GM13976 (cell line): ENCODE results near the gene CNGB1.
A peak's percentile ranks its signal among the peaks of the same experiment; 100 is the strongest.

Experiments
- DNase-seq: peaks from one replicate; pipeline ENCODE4 v3.0.0; 2012; ENCODE audit warnings: low spot score
- CTCF ChIP-seq: IDR thresholded peaks from 2 replicates; pipeline ENCODE4 v1.5.1; 2012; ENCODE audit warnings: borderline replicate concordance, mild to moderate bottlenecking; ENCODE audit not compliant: insufficient read depth; ENCODE audit errors: extremely low read depth, missing control alignments, control extremely low read depth
- in situ Hi-C: fragments of 300-500 bp; cut with MboI; formaldehyde crosslinking; loops from one replicate; pipeline ENCODE4 v1.12.0; 2022; ENCODE audit warnings: low sequenced_read_pairs, mixed read lengths, inconsistent platforms; ENCODE audit not compliant: unreplicated experiment

CNGB1 gene

GRCh38 chr16:58000706-58001676 lies 30.1 kb upstream of the CNGB1 start, which contains the start of gene USB1:
USB1 (plus strand) TSS chr16:58001407; CDS start chr16:58001484, 77 bp downstream.
- DNase-seq: peak; percentile 98
- TF ChIP-seq CTCF: peak; percentile 91
- in situ Hi-C loops: loop anchor here (10.0 kb wide), 1 partner anchor 106 kb away; no protein-coding TSS in a partner anchor

DNA sequence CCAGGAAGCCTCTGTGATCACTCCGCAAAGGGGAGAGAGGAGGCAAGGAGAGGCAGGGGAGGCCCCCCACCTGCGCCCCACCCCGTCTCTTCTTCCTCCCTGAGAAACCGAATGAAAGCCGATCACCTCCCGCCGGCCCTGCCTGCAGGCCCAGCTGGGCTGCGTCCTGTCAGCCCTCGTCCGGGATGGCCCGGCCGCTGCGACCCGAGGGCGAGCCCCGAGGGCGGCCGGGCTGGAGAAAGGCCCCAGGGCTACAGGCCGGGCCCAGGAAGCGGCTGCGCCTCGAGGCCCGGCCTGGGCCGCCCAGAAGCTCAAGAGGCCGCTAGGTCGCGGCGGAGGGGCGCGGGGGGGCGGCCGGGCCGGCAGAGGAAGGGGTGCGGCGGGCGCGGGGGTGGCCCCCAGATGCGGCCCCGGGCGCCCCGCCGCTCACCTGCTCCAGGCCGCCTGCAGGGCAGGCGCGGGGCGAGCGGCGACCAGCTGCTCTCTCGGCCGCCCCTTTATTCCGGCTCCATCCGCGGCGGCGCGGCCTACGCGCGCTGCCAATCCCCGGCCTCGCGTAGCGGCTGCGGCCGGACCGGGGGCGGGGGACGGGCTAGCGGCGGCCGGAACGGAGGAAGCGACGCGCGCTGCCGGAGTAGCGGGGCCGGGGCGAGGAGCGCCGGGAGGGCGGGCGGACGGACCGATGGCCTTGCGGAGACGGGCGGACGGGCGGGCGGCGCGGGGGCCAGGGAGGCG lies 29.2 kb upstream of the CNGB1 start, which contains the start of gene ZNF319:
ZNF319 (minus strand) TSS at position 702 of the 735 bp plus-strand sequence. CDS start 2,407 bp downstream, outside the sequence.
- TF ChIP-seq CTCF: no peak
- no peak for DNase-seq
- in situ Hi-C loops: loop anchor here (10.0 kb wide), 1 partner anchor 105 kb away; no protein-coding TSS in a partner anchor

- in situ Hi-C loops: no loop called here
- no peak for TF ChIP-seq CTCF
- DNase-seq: peak; percentile 57
Measured at GRCh38 chr16:57999366-57999970, 28.5 kb upstream of the CNGB1 start.

GRCh38 chr16:57998992-57999365 lies 28.1 kb upstream of the CNGB1 start:
- no peak for TF ChIP-seq CTCF
- DNase-seq: no peak
- in situ Hi-C loops: no loop called here

DNA sequence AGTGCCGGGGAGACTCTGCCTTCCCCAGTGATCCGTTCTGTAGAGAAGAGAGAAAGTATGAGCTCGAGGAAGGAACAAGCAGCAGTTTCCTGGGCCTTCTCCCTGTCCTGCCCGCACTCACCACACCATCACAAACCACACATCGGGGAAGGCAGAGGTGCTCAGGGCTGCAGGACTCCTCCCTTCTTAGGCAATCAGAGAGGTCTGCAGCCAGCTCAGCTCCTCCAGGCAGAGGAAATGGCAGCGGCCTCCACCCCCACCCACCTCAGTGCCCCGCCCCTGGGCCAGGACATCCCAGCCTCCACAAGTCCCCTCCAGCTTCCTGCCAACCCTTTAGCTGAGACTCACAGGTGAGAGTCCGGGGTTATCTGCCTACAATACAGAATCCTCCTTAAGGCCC lies 27.6 kb upstream of the CNGB1 start:
- no peak for TF ChIP-seq CTCF
- DNase-seq: no peak
- in situ Hi-C loops: no loop called here
